Fibroblast of pulmonary artery (primary cell): Measurements from ENCODE around the gene UNC5C.
A peak's percentile ranks its signal among the peaks of the same experiment; 100 is the strongest.

Experiments
- DNase-seq: peaks from one replicate; pipeline ENCODE4 v3.0.0-alpha.2; 2010; ENCODE audit warnings: low read depth
- H3K4me3 ChIP-seq: replicated peaks from 2 replicates; pipeline ENCODE4 v1.5.1; 2011; ENCODE audit warnings: low read depth, mild to moderate bottlenecking, control low read depth, low read length, moderate library complexity
- TF ChIP-seq, protein P1 (sequence below): IDR thresholded peaks from 2 replicates; pipeline ENCODE4 v1.5.1; 2011; ENCODE audit warnings: mild to moderate bottlenecking, control low read depth, low read length, inconsistent platforms; ENCODE audit errors: missing control alignments

Gene UNC5C

DNA sequence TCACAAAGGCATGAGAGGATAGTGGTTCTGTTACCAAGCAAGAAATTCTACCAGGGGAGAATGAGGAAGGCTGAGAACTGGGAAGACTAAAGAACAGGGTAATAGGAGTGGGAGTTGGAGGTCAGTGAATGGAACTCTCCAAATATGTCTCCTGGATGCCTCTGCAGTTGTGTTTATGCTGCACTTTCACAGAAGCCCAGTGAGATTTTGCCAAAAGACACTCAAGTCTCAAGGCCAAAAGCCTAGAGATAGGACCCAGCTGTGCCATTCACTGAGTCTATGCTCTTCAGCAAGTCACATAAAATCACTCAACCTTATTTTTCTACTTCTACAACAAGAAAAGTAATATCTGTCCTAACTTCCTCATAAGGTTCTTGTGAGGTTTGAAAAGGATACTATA, 285.4 kb downstream of the UNC5C start:
- TF ChIP-seq, protein P1, sequence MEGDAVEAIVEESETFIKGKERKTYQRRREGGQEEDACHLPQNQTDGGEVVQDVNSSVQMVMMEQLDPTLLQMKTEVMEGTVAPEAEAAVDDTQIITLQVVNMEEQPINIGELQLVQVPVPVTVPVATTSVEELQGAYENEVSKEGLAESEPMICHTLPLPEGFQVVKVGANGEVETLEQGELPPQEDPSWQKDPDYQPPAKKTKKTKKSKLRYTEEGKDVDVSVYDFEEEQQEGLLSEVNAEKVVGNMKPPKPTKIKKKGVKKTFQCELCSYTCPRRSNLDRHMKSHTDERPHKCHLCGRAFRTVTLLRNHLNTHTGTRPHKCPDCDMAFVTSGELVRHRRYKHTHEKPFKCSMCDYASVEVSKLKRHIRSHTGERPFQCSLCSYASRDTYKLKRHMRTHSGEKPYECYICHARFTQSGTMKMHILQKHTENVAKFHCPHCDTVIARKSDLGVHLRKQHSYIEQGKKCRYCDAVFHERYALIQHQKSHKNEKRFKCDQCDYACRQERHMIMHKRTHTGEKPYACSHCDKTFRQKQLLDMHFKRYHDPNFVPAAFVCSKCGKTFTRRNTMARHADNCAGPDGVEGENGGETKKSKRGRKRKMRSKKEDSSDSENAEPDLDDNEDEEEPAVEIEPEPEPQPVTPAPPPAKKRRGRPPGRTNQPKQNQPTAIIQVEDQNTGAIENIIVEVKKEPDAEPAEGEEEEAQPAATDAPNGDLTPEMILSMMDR: no peak
- no peak for DNase-seq
- H3K4me3 ChIP-seq: no peak overlapping the region

DNA sequence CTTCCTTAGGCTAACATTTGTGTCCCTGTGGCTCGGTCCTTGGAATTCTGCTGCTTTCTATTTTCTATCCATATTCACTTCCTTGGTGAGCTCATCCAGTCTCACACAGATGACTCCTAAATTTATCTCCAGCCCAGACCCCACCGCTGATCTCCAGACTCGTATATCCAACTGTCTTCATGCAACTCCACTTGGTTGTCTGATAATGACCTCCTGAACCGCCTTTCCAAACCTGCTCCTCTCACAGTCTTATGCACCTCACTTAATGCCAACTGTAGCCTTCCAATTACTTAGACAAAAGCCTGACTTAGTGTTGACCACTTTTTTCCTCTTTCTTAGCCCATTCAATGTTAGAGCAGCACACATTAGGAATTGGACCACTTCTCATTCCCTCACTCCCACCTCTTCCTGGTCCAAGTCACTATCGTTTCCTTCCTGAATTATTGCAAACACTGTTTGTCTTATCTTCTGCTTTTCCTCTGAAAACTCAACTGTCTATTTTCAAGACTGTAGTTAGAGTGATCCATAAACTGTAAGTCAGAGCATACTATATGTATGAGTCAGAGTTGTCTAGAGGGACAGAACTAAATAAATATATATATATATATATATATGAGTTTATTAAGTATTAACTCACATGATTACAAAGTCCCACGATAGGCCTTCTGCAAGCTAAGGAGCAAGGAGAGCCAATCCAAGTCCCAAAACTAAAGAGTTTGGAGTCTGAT, 292.5 kb downstream of the UNC5C start:
- H3K4me3 ChIP-seq: peak overlapping the region; percentile 30
- DNase-seq: peak; percentile 42
- TF ChIP-seq, protein P1: no peak

DNA sequence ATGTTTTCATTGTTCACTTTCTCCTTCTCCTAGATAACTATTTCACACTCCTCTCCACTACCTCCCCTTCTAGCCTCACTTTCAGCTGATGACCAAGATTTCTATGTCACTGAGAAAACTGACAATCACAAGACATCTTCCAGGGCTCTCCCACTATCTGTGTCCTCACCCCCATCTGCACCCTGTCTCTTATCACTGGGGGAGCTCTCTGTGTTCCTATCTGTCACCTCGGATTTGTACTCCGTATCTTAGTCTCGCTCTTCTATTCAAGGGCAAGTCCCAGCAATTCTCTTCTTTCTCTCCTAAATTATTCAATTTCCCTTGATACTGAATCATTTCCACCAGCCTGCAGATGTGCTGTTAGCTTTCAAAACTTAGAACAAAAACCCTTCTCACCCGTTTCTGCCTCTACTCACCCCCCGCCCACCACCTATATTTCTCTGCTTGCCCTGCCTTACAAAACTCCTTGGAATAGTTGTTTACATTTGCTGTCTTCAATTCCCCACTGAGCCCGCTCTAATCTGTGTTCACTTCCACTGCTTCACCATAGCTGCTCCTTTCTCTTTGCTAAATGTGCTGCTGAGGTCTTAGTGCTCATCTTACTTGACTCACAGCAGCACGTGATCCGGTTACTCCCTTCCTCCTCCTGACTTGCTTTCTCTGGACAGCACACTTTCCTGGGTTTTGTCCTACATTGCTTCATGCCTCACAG, 293.2 kb downstream of the UNC5C start:
- TF ChIP-seq, protein P1: no peak
- peak; percentile 87 for DNase-seq
- peak overlapping the region; percentile 30 for H3K4me3 ChIP-seq

DNA sequence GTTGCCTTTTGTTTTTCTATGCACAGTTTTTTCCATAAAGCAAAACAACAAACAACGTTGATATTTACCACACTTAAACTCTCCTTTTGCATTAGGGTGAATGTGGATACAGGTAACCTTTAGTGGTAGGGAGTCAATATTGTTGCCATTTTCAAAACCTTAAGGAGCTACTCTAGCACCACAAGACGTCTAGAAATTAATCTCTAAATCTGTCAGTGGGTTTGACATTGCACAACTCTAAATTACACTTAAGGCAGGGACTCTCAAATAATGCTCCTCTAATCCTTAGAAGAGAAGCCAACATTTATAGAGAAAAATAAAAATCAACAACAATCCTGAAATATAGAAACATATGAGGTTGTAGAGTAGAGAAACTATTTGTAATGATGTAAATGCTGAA, 297.2 kb downstream of the UNC5C start:
- TF ChIP-seq, protein P1: no peak
- DNase-seq: no peak
- no peak overlapping the region for H3K4me3 ChIP-seq

DNA sequence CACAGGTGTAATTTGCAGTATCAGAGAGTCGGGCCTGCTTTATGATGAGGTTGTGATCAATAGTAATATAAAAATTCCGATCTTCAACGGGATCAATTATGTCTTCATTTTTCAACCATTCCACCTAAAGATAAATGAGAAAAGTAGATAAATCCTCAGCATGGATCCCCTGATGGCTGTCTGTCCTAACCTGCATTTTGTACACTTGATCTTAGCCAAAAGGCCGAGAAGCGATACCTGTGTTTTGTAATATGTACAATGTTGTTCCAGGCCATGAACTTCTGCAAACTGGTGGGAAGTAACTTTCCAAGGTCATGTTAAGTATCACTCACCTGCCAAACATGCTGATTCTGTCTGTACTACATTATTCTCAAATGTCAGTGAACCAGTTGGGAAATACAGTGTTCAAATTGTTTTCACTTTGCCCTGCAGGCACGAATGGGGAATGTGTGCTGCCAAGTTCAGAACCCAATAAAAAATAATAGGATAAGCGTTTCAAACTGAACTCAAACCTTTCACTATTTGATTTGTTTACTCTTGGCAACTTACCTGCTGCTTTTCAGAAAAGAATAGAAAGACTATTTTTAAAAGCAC, 298.1 kb downstream of the UNC5C start:
- TF ChIP-seq, protein P1: no peak
- no peak overlapping the region for H3K4me3 ChIP-seq
- no peak for DNase-seq

DNA sequence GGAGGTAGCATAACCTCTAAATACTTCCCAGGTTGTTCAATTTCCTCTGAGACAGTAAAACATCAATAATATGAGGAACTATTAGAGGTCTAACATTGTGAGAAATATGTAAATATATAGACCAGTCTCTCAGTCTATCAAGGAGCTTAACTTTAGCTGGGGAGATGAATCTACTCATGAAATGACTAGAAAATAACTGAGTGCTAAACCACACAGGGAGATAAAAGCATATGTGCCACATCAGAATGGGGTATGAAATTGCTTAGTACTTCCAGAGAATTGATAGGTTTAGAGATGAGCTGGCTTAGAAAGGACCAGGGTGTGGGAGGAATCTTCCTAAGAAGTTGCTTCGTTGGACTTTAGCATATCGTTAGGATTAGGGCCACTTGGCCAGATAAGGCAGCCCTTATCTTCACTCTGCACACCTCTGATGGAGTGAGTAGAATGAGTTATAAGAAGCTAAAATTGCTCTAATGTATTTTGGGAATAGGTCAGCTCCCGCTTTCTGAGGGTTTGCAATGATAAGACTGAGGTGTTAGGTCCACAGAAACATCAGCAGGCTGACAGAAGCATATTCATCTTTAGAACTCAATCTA, 299.2 kb downstream of the UNC5C start:
- DNase-seq: no peak
- H3K4me3 ChIP-seq: no peak overlapping the region
- TF ChIP-seq, protein P1: no peak
